Gastrocnemius medialis (tissue), 4 donors: ENCODE data around the gene GFOD1.

Experiments
- POLR2A ChIP-seq, 2 donors: fragments of 450-650 bp; IDR thresholded peaks; one replicate each; pipeline ENCODE4 v1.6.1; 2017; ENCODE audit warnings: antibody characterized with exemption in 2 of 2, mild to moderate bottlenecking in 2 of 2, moderate library complexity in 2 of 2
- TF ChIP-seq, protein P1 (sequence below), 5 experiments: fragments of 450-650 bp in 3 of 5; fragments of 200-600 bp in 2 of 5; sonication (generic) in 2 of 5; IDR thresholded peaks in 4 of 5; conservative IDR thresholded peaks in 1 of 5; 1 replicate in 4 of 5; 2 replicates in 1 of 5; pipeline ENCODE4 v1.5.1; 2016 to 2019; ENCODE audit warnings: antibody characterized with exemption in 5 of 5, mild to moderate bottlenecking in 3 of 5, moderate library complexity in 3 of 5

DNA sequence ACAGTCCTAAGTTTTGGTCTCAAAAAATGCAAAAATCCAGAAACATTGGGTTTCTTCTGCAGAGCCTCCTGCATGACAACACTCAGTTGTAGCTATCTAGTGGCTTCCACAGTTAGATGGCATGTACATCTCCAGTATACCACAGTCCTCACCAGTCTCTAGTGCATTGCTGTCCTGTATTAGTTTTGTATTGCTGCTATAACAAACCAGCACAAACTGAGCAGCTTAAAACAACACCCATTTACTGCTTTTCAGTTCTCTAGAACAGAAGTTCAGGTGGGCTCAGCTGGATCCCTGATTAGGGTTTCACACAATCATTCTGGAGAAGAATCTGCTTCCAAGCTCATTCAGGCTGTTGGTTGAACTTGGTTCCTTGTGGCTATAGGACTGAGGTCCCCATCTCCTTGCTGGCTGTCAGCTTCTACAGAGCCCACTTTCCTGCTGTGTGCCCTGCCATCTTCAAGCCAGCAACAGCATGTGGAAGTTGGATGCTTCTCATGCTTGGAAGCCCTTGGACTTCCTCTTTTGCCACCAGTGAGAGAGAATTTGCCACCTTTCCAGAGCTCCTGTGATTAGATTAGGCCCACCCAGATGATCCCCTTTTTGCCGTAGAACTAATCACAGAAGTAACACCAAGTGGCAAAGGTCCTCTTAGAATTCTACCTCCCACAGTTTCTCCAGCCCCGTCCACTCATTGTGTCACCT, 110.2 kb downstream of the GFOD1 start:
- TF ChIP-seq, protein P1, sequence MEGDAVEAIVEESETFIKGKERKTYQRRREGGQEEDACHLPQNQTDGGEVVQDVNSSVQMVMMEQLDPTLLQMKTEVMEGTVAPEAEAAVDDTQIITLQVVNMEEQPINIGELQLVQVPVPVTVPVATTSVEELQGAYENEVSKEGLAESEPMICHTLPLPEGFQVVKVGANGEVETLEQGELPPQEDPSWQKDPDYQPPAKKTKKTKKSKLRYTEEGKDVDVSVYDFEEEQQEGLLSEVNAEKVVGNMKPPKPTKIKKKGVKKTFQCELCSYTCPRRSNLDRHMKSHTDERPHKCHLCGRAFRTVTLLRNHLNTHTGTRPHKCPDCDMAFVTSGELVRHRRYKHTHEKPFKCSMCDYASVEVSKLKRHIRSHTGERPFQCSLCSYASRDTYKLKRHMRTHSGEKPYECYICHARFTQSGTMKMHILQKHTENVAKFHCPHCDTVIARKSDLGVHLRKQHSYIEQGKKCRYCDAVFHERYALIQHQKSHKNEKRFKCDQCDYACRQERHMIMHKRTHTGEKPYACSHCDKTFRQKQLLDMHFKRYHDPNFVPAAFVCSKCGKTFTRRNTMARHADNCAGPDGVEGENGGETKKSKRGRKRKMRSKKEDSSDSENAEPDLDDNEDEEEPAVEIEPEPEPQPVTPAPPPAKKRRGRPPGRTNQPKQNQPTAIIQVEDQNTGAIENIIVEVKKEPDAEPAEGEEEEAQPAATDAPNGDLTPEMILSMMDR (IDR thresholded peaks at IDR 0.05 in 4 of 5, conservative IDR thresholded peaks at IDR 0.05 in 1 of 5), result no peak
- TF ChIP-seq POLR2A (IDR thresholded peaks at IDR 0.05), result no peak
